ENCODE results near the gene FBXL7.

The FBXL7 gene

GRCh38 chr5:15711892-15712291 lies 211.9 kb downstream of the FBXL7 start:
- DNase-seq: no peak
- Histone ChIP-seq H3K79me2 (ENCODE audit: control insufficient read depth, insufficient read depth, low read length, poor library complexity) (no peaks in the 10 kb centered on the region), H3K27me3 (ENCODE audit: insufficient read depth, low read length) (no peaks in the 10 kb centered on the region), H3K4me1 (ENCODE audit: control insufficient read depth in 1 of 2, insufficient read depth in 2 of 2, low read length in 2 of 2) (no peaks in the 10 kb centered on the region), H2BK12ac (ENCODE audit: low read length) (no peak overlapping the region), H3K4me3 (ENCODE audit: low read depth, low read length) (no peak overlapping the region), H4K12ac (ENCODE audit: low read depth, low read length) (no peak overlapping the region), H3K23ac (ENCODE audit: low read length) (no peak overlapping the region), H4K8ac (ENCODE audit: low read depth, low read length) (no peak overlapping the region), H2BK120ac (ENCODE audit: insufficient read depth, low read length, poor library complexity) (no peak overlapping the region), H3K4me2 (ENCODE audit: low read length) (no peak overlapping the region), H3K27ac (ENCODE audit: low read depth, low read length) (no peak overlapping the region), H3K18ac (ENCODE audit: low read length) (no peak overlapping the region), H2AFZ (ENCODE audit: insufficient read depth, low read length, poor library complexity) (no peak overlapping the region), H2AK5ac (ENCODE audit: low read length) (no peak overlapping the region), H3K9ac (ENCODE audit: low read length) (no peak overlapping the region), H3K4ac (ENCODE audit: low read depth, low read length) (no peak overlapping the region), H2BK5ac (ENCODE audit: low read depth, low read length, poor library complexity) (no peak overlapping the region), H4K91ac (ENCODE audit: low read depth, low read length) (no peak overlapping the region), H3K14ac (ENCODE audit: low read length) (no peak overlapping the region), H3K36me3 (ENCODE audit: control insufficient read depth in 1 of 2, insufficient read depth in 2 of 2, low read length in 2 of 2) (no peaks in the 10 kb centered on the region), H3K79me1 (ENCODE audit: low read length) (no peaks in the 10 kb centered on the region), H3K9me3 (ENCODE audit: insufficient read depth, low read depth, low read length) (no peaks in the 10 kb centered on the region)
- no CpG with 5 or more reads among the region's 2 CpGs for WGBS (ENCODE audit: extremely low coverage, insufficient coverage, insufficient read length)

- no peaks in the 10 kb centered on the region for H3K36me3 ChIP-seq (ENCODE audit: control insufficient read depth in 1 of 2, insufficient read depth in 2 of 2, low read length in 2 of 2)
- no peaks in the 10 kb centered on the region for H3K4me1 ChIP-seq (ENCODE audit: control insufficient read depth in 1 of 2, insufficient read depth in 2 of 2, low read length in 2 of 2)
- H4K12ac ChIP-seq (ENCODE audit: low read depth, low read length): no peak overlapping the region
- H2AK5ac ChIP-seq (ENCODE audit: low read length): no peak overlapping the region
- H3K27me3 ChIP-seq (ENCODE audit: insufficient read depth, low read length): no peaks in the 10 kb centered on the region
- no peaks in the 10 kb centered on the region for H3K79me2 ChIP-seq (ENCODE audit: control insufficient read depth, insufficient read depth, low read length, poor library complexity)
- H2BK120ac ChIP-seq (ENCODE audit: insufficient read depth, low read length, poor library complexity): no peak overlapping the region
- no peak overlapping the region for H3K9ac ChIP-seq (ENCODE audit: low read length)
- H3K18ac ChIP-seq (ENCODE audit: low read length): no peak overlapping the region
- WGBS (ENCODE audit: extremely low coverage, insufficient coverage, insufficient read length): no CpG with 5 or more reads among the region's 2 CpGs
- no peak overlapping the region for H3K4me3 ChIP-seq (ENCODE audit: low read depth, low read length)
- H2AFZ ChIP-seq (ENCODE audit: insufficient read depth, low read length, poor library complexity): no peak overlapping the region
- no peak overlapping the region for H2BK5ac ChIP-seq (ENCODE audit: low read depth, low read length, poor library complexity)
- no peaks in the 10 kb centered on the region for H3K79me1 ChIP-seq (ENCODE audit: low read length)
- H4K91ac ChIP-seq (ENCODE audit: low read depth, low read length): no peak overlapping the region
- H3K14ac ChIP-seq (ENCODE audit: low read length): no peak overlapping the region
- H3K4me2 ChIP-seq (ENCODE audit: low read length): no peak overlapping the region
- no peak overlapping the region for H3K4ac ChIP-seq (ENCODE audit: low read depth, low read length)
- H3K27ac ChIP-seq (ENCODE audit: low read depth, low read length): no peak overlapping the region
- DNase-seq: no peak
- no peak overlapping the region for H3K23ac ChIP-seq (ENCODE audit: low read length)
- H3K9me3 ChIP-seq (ENCODE audit: insufficient read depth, low read depth, low read length): no peaks in the 10 kb centered on the region
- H4K8ac ChIP-seq (ENCODE audit: low read depth, low read length): no peak overlapping the region
- no peak overlapping the region for H2BK12ac ChIP-seq (ENCODE audit: low read length)
Observed at GRCh38 chr5:15715535-15715934, 215.6 kb downstream of the FBXL7 start.

- H2BK12ac ChIP-seq (ENCODE audit: low read length): no peak overlapping the region
- no peak overlapping the region for H3K4me2 ChIP-seq (ENCODE audit: low read length)
- no peaks in the 10 kb centered on the region for H3K79me2 ChIP-seq (ENCODE audit: control insufficient read depth, insufficient read depth, low read length, poor library complexity)
- H3K23ac ChIP-seq (ENCODE audit: low read length): no peak overlapping the region
- H3K79me1 ChIP-seq (ENCODE audit: low read length): no peaks in the 10 kb centered on the region
- DNase-seq: no peak
- H4K8ac ChIP-seq (ENCODE audit: low read depth, low read length): no peak overlapping the region
- H3K9me3 ChIP-seq (ENCODE audit: insufficient read depth, low read depth, low read length): no peaks in the 10 kb centered on the region
- H4K12ac ChIP-seq (ENCODE audit: low read depth, low read length): no peak overlapping the region
- H3K27ac ChIP-seq (ENCODE audit: low read depth, low read length): no peak overlapping the region
- H3K14ac ChIP-seq (ENCODE audit: low read length): no peak overlapping the region
- H2BK120ac ChIP-seq (ENCODE audit: insufficient read depth, low read length, poor library complexity): no peak overlapping the region
- H2BK5ac ChIP-seq (ENCODE audit: low read depth, low read length, poor library complexity): no peak overlapping the region
- no peaks in the 10 kb centered on the region for H3K36me3 ChIP-seq (ENCODE audit: control insufficient read depth in 1 of 2, insufficient read depth in 2 of 2, low read length in 2 of 2)
- no peak overlapping the region for H3K4me3 ChIP-seq (ENCODE audit: low read depth, low read length)
- no peak overlapping the region for H4K91ac ChIP-seq (ENCODE audit: low read depth, low read length)
- H2AK5ac ChIP-seq (ENCODE audit: low read length): no peak overlapping the region
- no peak overlapping the region for H3K9ac ChIP-seq (ENCODE audit: low read length)
- H3K4ac ChIP-seq (ENCODE audit: low read depth, low read length): no peak overlapping the region
- H3K4me1 ChIP-seq (ENCODE audit: control insufficient read depth in 1 of 2, insufficient read depth in 2 of 2, low read length in 2 of 2): no peaks in the 10 kb centered on the region
- H3K27me3 ChIP-seq (ENCODE audit: insufficient read depth, low read length): no peaks in the 10 kb centered on the region
- no peak overlapping the region for H2AFZ ChIP-seq (ENCODE audit: insufficient read depth, low read length, poor library complexity)
- H3K18ac ChIP-seq (ENCODE audit: low read length): no peak overlapping the region
- WGBS (ENCODE audit: extremely low coverage, insufficient coverage, insufficient read length): no CpG with 5 or more reads among the region's 5 CpGs
Observed at GRCh38 chr5:15715967-15716366, 216.0 kb downstream of the FBXL7 start.

- Histone ChIP-seq H2BK12ac (ENCODE audit: low read length) (no peak overlapping the region), H3K79me1 (ENCODE audit: low read length) (no peaks in the 10 kb centered on the region), H3K18ac (ENCODE audit: low read length) (no peak overlapping the region), H3K79me2 (ENCODE audit: control insufficient read depth, insufficient read depth, low read length, poor library complexity) (no peaks in the 10 kb centered on the region), H3K4ac (ENCODE audit: low read depth, low read length) (no peak overlapping the region), H3K9ac (ENCODE audit: low read length) (no peak overlapping the region), H3K4me3 (ENCODE audit: low read depth, low read length) (no peak overlapping the region), H3K27me3 (ENCODE audit: insufficient read depth, low read length) (no peaks in the 10 kb centered on the region), H4K12ac (ENCODE audit: low read depth, low read length) (no peak overlapping the region), H3K4me2 (ENCODE audit: low read length) (no peak overlapping the region), H3K36me3 (ENCODE audit: control insufficient read depth in 1 of 2, insufficient read depth in 2 of 2, low read length in 2 of 2) (no peaks in the 10 kb centered on the region), H3K14ac (ENCODE audit: low read length) (no peak overlapping the region), H2BK5ac (ENCODE audit: low read depth, low read length, poor library complexity) (no peak overlapping the region), H3K23ac (ENCODE audit: low read length) (no peak overlapping the region), H3K4me1 (ENCODE audit: control insufficient read depth in 1 of 2, insufficient read depth in 2 of 2, low read length in 2 of 2) (no peaks in the 10 kb centered on the region), H2AK5ac (ENCODE audit: low read length) (no peak overlapping the region), H4K91ac (ENCODE audit: low read depth, low read length) (no peak overlapping the region), H3K9me3 (ENCODE audit: insufficient read depth, low read depth, low read length) (no peaks in the 10 kb centered on the region), H3K27ac (ENCODE audit: low read depth, low read length) (no peak overlapping the region), H4K8ac (ENCODE audit: low read depth, low read length) (no peak overlapping the region), H2BK120ac (ENCODE audit: insufficient read depth, low read length, poor library complexity) (no peak overlapping the region), H2AFZ (ENCODE audit: insufficient read depth, low read length, poor library complexity) (no peak overlapping the region)
- WGBS (ENCODE audit: extremely low coverage, insufficient coverage, insufficient read length): no CpG with 5 or more reads among the region's 4 CpGs
- no peak for DNase-seq
Observed at GRCh38 chr5:15717001-15717400, 217.0 kb downstream of the FBXL7 start.
